Activated CD4-positive, alpha-beta memory T cell treated with anti-CD3 and anti-CD28 coated beads, Interleukin-2, amount 10 ng/mL, durations not matched to agents 7 days and 5 days (primary cell): ENCODE data around the gene CBARP. TPM values are rescaled to one million over a fixed set of nuclear protein-coding genes. Genes with fewer than 3 reads are reported as not detected.

Experiments
- CTCF ChIA-PET: fragments of 350-600 bp; sonication (Branson Sonifier 250); formaldehyde crosslinking; loops from one replicate; lab custom pipeline; 2021; ENCODE audit warnings: antibody characterized with exemption, inconsistent platforms; lab: Charles Lee
- POLR2A ChIA-PET: fragments of 350-600 bp; sonication (Branson Sonifier 250); formaldehyde crosslinking; loops from one replicate; lab custom pipeline; 2021; ENCODE audit warnings: antibody characterized with exemption; lab: Charles Lee
- DNase-seq: peaks from one replicate; pipeline ENCODE4 v3.0.0-alpha.2; 2020
- H3K27ac Mint-ChIP-seq: one replicate; pipeline ENCODE4 v1.8.0; 2021; ENCODE audit warnings: mild to moderate bottlenecking, mixed read lengths
- H3K27me3 Mint-ChIP-seq: one replicate; pipeline ENCODE4 v1.8.0; 2021; ENCODE audit warnings: mixed read lengths
- H3K36me3 Mint-ChIP-seq: one replicate; pipeline ENCODE4 v1.8.0; 2021; ENCODE audit warnings: low read depth, mixed read lengths
- H3K4me1 Mint-ChIP-seq: one replicate; pipeline ENCODE4 v1.8.0; 2021; ENCODE audit warnings: mixed read lengths
- H3K4me3 Mint-ChIP-seq: one replicate; pipeline ENCODE4 v1.8.0; 2021; ENCODE audit warnings: mild to moderate bottlenecking, mixed read lengths
- H3K9me3 Mint-ChIP-seq: one replicate; pipeline ENCODE4 v1.8.0; 2021; ENCODE audit warnings: mixed read lengths
- total RNA-seq, 2 experiments: library from RNA; stranded (reverse); gene quantifications; one replicate each; pipeline ENCODE4 v1.2.3, GENCODE V29; 2021

The CBARP gene
- total RNA-seq, 2 experiments from 2014 or later: 0.35 to 0.55 TPM

- H3K27ac Mint-ChIP-seq: no peak overlapping the region
- no peaks in the 10 kb centered on the region for H3K4me1 Mint-ChIP-seq
- ChIA-PET CTCF (no interaction called here), POLR2A (interaction anchor here (1.9 kb wide), 1 partner anchor 10 kb away, joined by 6 read pairs; no protein-coding TSS in a partner anchor)
- H3K9me3 Mint-ChIP-seq: no peaks in the 10 kb centered on the region
- H3K27me3 Mint-ChIP-seq: no peaks in the 10 kb centered on the region
- no peak overlapping the region for H3K4me3 Mint-ChIP-seq
- no peak for DNase-seq
- H3K36me3 Mint-ChIP-seq: peaks cover 7% of the 10 kb centered on the region
Observed at GRCh38 chr19:1224047-1224825, 13.6 kb downstream of the CBARP start.

GRCh38 chr19:1223018-1223855, 14.6 kb downstream of the CBARP start:
- Mint-ChIP-seq H3K9me3 (no peaks in the 10 kb centered on the region), H3K4me3 (no peak overlapping the region), H3K4me1 (no peaks in the 10 kb centered on the region), H3K36me3 (peaks cover 6% of the 10 kb centered on the region), H3K27ac (no peak overlapping the region), H3K27me3 (no peaks in the 10 kb centered on the region)
- ChIA-PET CTCF (interaction anchor here (0.6 to 1.0 kb wide), 2 partner anchors 20 to 29 kb away, joined by 4 to 6 read pairs; no protein-coding TSS in a partner anchor), POLR2A (interaction anchor here (1.9 kb wide), 1 partner anchor 9 kb away, joined by 6 read pairs; no protein-coding TSS in a partner anchor)
- DNase-seq: no peak

DNA sequence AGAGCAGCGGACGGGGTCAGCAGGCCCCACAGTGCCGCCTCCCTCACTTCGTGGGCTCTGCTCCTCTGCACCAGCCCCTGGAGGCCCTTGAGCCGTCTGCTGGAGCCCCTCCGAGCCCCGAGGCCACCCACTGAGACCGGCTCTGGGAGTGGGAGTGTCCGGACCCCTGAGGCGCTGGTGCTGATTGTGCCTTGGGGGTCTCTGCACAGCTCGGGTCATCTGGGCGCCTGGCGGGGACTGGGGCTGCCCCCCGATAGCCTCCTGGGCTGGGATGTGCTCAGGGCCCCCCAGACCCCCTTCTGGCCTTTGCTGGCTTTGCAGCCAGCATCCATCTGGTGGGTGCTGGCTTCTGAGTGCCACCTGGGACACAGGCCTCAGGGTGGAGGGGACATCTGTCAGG, 15.4 kb downstream of the CBARP start:
- CTCF ChIA-PET: interaction anchor here (0.6 to 1.0 kb wide), 2 partner anchors 19 to 28 kb away, joined by 4 to 6 read pairs; no protein-coding TSS in a partner anchor

DNA sequence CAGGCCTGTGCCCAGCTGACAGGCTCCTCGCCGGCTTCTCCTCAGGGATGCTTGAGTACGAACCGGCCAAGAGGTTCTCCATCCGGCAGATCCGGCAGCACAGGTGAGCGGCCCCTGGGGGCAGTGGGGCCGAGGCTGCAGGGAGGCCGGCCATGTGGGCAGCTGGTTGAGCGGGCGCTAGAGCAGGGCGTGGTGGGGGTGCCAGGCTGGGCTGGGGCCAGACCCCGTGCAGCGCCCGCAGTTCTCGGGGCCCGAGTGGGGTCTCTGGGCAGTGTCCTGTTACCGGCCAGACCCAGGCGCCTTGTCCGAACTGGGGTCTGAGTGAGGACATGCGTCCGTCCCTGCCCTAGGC, 15.9 kb downstream of the CBARP start:
- peaks cover 1% of the 10 kb centered on the region for H3K4me1 Mint-ChIP-seq
- no peak for DNase-seq
- H3K4me3 Mint-ChIP-seq: no peak overlapping the region
- H3K36me3 Mint-ChIP-seq: peaks cover 3% of the 10 kb centered on the region
- ChIA-PET POLR2A (no interaction called here), CTCF (no interaction called here)
- H3K27ac Mint-ChIP-seq: no peak overlapping the region
- no peaks in the 10 kb centered on the region for H3K27me3 Mint-ChIP-seq
- H3K9me3 Mint-ChIP-seq: no peaks in the 10 kb centered on the region

More for the DNA sequence above, 15.4 kb downstream of the CBARP start:
- no peak overlapping the region for H3K4me3 Mint-ChIP-seq
- H3K27me3 Mint-ChIP-seq: no peaks in the 10 kb centered on the region
- H3K9me3 Mint-ChIP-seq: no peaks in the 10 kb centered on the region
- DNase-seq: no peak
- no peak overlapping the region for H3K27ac Mint-ChIP-seq
- H3K4me1 Mint-ChIP-seq: no peaks in the 10 kb centered on the region
- POLR2A ChIA-PET: interaction anchor here (1.9 kb wide), 1 partner anchor 8 kb away, joined by 6 read pairs; no protein-coding TSS in a partner anchor
- peaks cover 3% of the 10 kb centered on the region for H3K36me3 Mint-ChIP-seq

DNA sequence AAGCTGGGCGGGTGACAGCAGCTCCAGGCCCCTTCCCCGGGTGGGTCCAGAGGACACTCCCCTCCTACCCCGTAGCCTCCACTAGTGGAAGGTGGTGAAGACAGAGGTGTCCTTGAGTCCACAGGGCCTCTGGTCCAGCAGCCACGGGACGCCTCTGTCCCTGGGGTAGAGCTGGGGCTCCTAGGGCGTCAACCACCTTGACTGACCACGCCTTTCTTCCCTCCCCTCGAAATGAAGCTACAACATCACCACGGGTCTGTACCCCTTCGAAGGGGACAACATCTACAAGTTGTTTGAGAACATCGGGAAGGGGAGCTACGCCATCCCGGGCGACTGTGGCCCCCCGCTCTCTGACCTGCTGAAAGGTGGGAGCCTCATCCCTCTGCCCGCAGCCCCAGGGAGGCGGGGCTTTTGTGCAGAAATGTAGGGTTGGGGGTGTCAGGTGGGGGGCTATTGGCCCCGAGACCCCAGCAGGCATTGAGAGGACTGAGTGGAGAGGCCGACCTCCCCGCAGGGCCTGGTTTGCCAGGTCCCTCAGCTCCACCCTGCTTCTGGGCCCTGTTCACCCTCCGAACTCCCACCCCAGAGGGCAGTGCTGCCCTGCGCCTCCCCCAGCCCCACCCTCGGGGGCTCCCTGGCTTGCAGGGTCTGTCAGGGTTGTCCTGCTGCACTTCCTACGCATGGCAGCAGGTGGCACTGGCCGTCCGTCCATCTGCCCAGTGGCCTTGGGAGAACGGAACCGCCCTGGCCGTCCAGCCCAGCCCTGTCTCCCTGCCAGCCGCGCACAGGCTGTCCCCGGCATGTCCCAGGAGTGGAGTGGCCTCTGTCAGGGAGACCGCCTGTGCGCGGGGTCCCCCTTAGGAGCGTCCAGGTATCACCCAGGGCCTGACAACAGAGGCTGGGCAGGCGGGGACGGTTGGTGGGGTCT, 16.6 kb downstream of the CBARP start:
- Mint-ChIP-seq H3K27ac (no peak overlapping the region), H3K27me3 (no peaks in the 10 kb centered on the region), H3K4me3 (no peak overlapping the region), H3K9me3 (no peaks in the 10 kb centered on the region), H3K36me3 (peaks cover 3% of the 10 kb centered on the region), H3K4me1 (peaks cover 2% of the 10 kb centered on the region)
- CTCF ChIA-PET: no interaction called here
- POLR2A ChIA-PET: no interaction called here
- no peak for DNase-seq

DNA sequence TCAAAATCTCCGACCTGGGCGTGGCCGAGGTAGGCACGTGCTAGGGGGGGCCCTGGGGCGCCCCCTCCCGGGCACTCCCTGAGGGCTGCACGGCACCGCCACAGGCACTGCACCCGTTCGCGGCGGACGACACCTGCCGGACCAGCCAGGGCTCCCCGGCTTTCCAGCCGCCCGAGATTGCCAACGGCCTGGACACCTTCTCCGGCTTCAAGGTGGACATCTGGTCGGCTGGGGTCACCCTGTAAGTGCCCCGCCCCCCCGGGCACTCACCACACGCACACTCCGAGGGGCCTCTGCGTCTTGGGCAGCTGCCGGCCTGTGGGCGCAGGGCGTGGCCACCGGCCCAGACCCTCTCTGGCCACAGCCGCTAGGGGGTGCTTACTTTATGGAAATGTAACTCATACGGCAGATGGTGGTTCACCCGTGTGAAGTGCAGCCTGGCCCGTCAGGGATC, 17.3 kb downstream of the CBARP start:
- Mint-ChIP-seq H3K9me3 (no peaks in the 10 kb centered on the region), H3K27ac (no peak overlapping the region), H3K4me1 (peaks cover 7% of the 10 kb centered on the region), H3K4me3 (no peak overlapping the region), H3K27me3 (no peaks in the 10 kb centered on the region), H3K36me3 (peaks cover 3% of the 10 kb centered on the region)
- DNase-seq: no peak
- ChIA-PET POLR2A (no interaction called here), CTCF (no interaction called here)

- H3K9me3 Mint-ChIP-seq: no peaks in the 10 kb centered on the region
- H3K27ac Mint-ChIP-seq: no peak overlapping the region
- H3K4me3 Mint-ChIP-seq: no peak overlapping the region
- H3K4me1 Mint-ChIP-seq: peaks cover 7% of the 10 kb centered on the region
- DNase-seq: no peak
- ChIA-PET POLR2A (no interaction called here), CTCF (no interaction called here)
- H3K36me3 Mint-ChIP-seq: peaks cover 3% of the 10 kb centered on the region
- no peaks in the 10 kb centered on the region for H3K27me3 Mint-ChIP-seq
Observed at GRCh38 chr19:1219786-1220476, 17.9 kb downstream of the CBARP start.

GRCh38 chr19:1218751-1219567, 18.8 kb downstream of the CBARP start:
- Mint-ChIP-seq H3K27me3 (no peaks in the 10 kb centered on the region), H3K4me1 (peaks cover 13% of the 10 kb centered on the region), H3K9me3 (no peaks in the 10 kb centered on the region), H3K4me3 (no peak overlapping the region), H3K36me3 (peaks cover 3% of the 10 kb centered on the region), H3K27ac (no peak overlapping the region)
- DNase-seq: no peak
- CTCF ChIA-PET: interaction anchor here (1.6 kb wide), 1 partner anchor 25 kb away, joined by 7 read pairs; no protein-coding TSS in a partner anchor
- POLR2A ChIA-PET: no interaction called here

GRCh38 chr19:1217366-1217765, 20.4 kb downstream of the CBARP start:
- Mint-ChIP-seq H3K27me3 (no peaks in the 10 kb centered on the region), H3K4me1 (peaks cover 23% of the 10 kb centered on the region), H3K4me3 (no peak overlapping the region), H3K27ac (no peak overlapping the region), H3K36me3 (peaks cover 12% of the 10 kb centered on the region), H3K9me3 (no peaks in the 10 kb centered on the region)
- ChIA-PET POLR2A (interaction anchor here (0.6 to 1.2 kb wide), 3 partner anchors 8 to 42 kb away, joined by 3 read pairs; no protein-coding TSS in a partner anchor), CTCF (interaction anchor here (1.4 to 1.6 kb wide), 2 partner anchors 27 to 104 kb away, joined by 3 to 7 read pairs; no protein-coding TSS in a partner anchor)
- no peak for DNase-seq

- DNase-seq: no peak
- peaks cover 13% of the 10 kb centered on the region for H3K36me3 Mint-ChIP-seq
- POLR2A ChIA-PET: no interaction called here
- no peaks in the 10 kb centered on the region for H3K27me3 Mint-ChIP-seq
- peaks cover 24% of the 10 kb centered on the region for H3K4me1 Mint-ChIP-seq
- H3K4me3 Mint-ChIP-seq: no peak overlapping the region
- H3K27ac Mint-ChIP-seq: no peak overlapping the region
- H3K9me3 Mint-ChIP-seq: no peaks in the 10 kb centered on the region
- CTCF ChIA-PET: interaction anchor here (0.7 to 1.4 kb wide), 3 partner anchors 28 to 124 kb away, joined by 3 to 4 read pairs (median 4); no protein-coding TSS in a partner anchor
Observed at GRCh38 chr19:1216756-1217155, 21.0 kb downstream of the CBARP start.
